Trophoblast cell (in vitro differentiated cells and primary cell): ENCODE measurements around the gene NUDT12.

Source experiments
- DNase-seq, 2 donors: peaks; one replicate each; pipeline ENCODE4 v3.0.0-alpha.2; 2016
- H2AFZ ChIP-seq: 2 replicates; pipeline ENCODE4 v1.6.1; 2013; ENCODE audit warnings: low read length, moderate library complexity, mild to moderate bottlenecking; ENCODE audit not compliant: insufficient read depth, poor library complexity
- H2AK5ac ChIP-seq: 2 replicates; pipeline ENCODE4 v1.6.1; 2013; ENCODE audit warnings: mild to moderate bottlenecking, low read length
- H2BK120ac ChIP-seq: 2 replicates; pipeline ENCODE4 v1.6.1; 2013; ENCODE audit warnings: low read length, mild to moderate bottlenecking, moderate library complexity; ENCODE audit not compliant: insufficient read depth, poor library complexity
- H2BK12ac ChIP-seq: 2 replicates; pipeline ENCODE4 v1.6.1; 2013; ENCODE audit warnings: mild to moderate bottlenecking, low read length, moderate library complexity
- H2BK5ac ChIP-seq: 2 replicates; pipeline ENCODE4 v1.6.1; 2013; ENCODE audit warnings: low read length, low read depth, moderate library complexity, mild to moderate bottlenecking; ENCODE audit not compliant: poor library complexity
- H3K14ac ChIP-seq: 2 replicates; pipeline ENCODE4 v1.6.1; 2013; ENCODE audit warnings: mild to moderate bottlenecking, low read length
- H3K18ac ChIP-seq: 2 replicates; pipeline ENCODE4 v1.6.1; 2013; ENCODE audit warnings: mild to moderate bottlenecking, low read length
- H3K23ac ChIP-seq: 2 replicates; pipeline ENCODE4 v1.6.1; 2013; ENCODE audit warnings: low read length
- H3K27ac ChIP-seq: 2 replicates; pipeline ENCODE4 v1.5.1; 2013; ENCODE audit warnings: low read depth, mild to moderate bottlenecking, inconsistent platforms, low read length, moderate library complexity
- H3K27me3 ChIP-seq: 2 replicates; pipeline ENCODE4 v1.6.1; 2013; ENCODE audit warnings: inconsistent platforms, mild to moderate bottlenecking, low read length, moderate library complexity; ENCODE audit not compliant: insufficient read depth
- H3K36me3 ChIP-seq, 2 experiments: 1 replicate in 1 of 2; 2 replicates in 1 of 2; pipeline ENCODE4 v1.6.1; 2013; ENCODE audit warnings: low read length in 2 of 2, mild to moderate bottlenecking in 2 of 2, moderate library complexity in 1 of 2; ENCODE audit not compliant: insufficient read depth in 2 of 2, control insufficient read depth in 1 of 2
- H3K4ac ChIP-seq: 2 replicates; pipeline ENCODE4 v1.6.1; 2013; ENCODE audit warnings: low read depth, mild to moderate bottlenecking, low read length, moderate library complexity
- H3K4me1 ChIP-seq, 2 experiments: 1 replicate in 1 of 2; 2 replicates in 1 of 2; pipeline ENCODE4 v1.6.1; 2013; ENCODE audit warnings: low read length in 2 of 2, mild to moderate bottlenecking in 2 of 2, moderate library complexity in 1 of 2; ENCODE audit not compliant: insufficient read depth in 2 of 2, control insufficient read depth in 1 of 2
- H3K4me2 ChIP-seq: 2 replicates; pipeline ENCODE4 v1.6.1; 2013; ENCODE audit warnings: inconsistent platforms, mild to moderate bottlenecking, low read length, moderate library complexity
- H3K4me3 ChIP-seq: 2 replicates; pipeline ENCODE4 v1.5.1; 2013; ENCODE audit warnings: mild to moderate bottlenecking, low read depth, low read length, inconsistent platforms
- H3K79me1 ChIP-seq: one replicate; pipeline ENCODE4 v1.6.1; 2013; ENCODE audit warnings: low read length
- H3K79me2 ChIP-seq: 2 replicates; pipeline ENCODE4 v1.6.1; 2013; ENCODE audit warnings: low read length, mild to moderate bottlenecking; ENCODE audit not compliant: control insufficient read depth, insufficient read depth, poor library complexity
- H3K9ac ChIP-seq: 2 replicates; pipeline ENCODE4 v1.6.1; 2013; ENCODE audit warnings: mild to moderate bottlenecking, low read length
- H3K9me3 ChIP-seq: 2 replicates; pipeline ENCODE4 v1.6.1; 2013; ENCODE audit warnings: low read depth, mild to moderate bottlenecking, control low read depth, inconsistent platforms, low read length; ENCODE audit not compliant: insufficient read depth
- H4K12ac ChIP-seq: 2 replicates; pipeline ENCODE4 v1.6.1; 2013; ENCODE audit warnings: low read depth, mild to moderate bottlenecking, low read length, moderate library complexity
- H4K8ac ChIP-seq: 2 replicates; pipeline ENCODE4 v1.6.1; 2013; ENCODE audit warnings: low read depth, mild to moderate bottlenecking, low read length, moderate library complexity
- H4K91ac ChIP-seq: one replicate; pipeline ENCODE4 v1.6.1; 2013; ENCODE audit warnings: low read depth, mild to moderate bottlenecking, low read length, moderate library complexity
- whole genome bisulfite sequencing: extraction: QIAGEN DNeasy Blood & Tissue Kit; methylation state at CpG from one replicate; pipeline ENCODE4 v1.1.7; 2013; ENCODE audit warnings: missing lambda C conversion rate; ENCODE audit not compliant: insufficient read length, insufficient coverage; ENCODE audit errors: extremely low coverage; 5-methylcytosine and 5-hydroxymethylcytosine counted together

The NUDT12 gene

GRCh38 chr5:103565719-103566118, 3.1 kb upstream of the NUDT12 start:
- H3K79me1 ChIP-seq = peaks cover 8% of the 10 kb centered on the region
- no peak overlapping the region for H3K23ac ChIP-seq
- no CpG with 5 or more reads among the region's 4 CpGs for WGBS

DNA sequence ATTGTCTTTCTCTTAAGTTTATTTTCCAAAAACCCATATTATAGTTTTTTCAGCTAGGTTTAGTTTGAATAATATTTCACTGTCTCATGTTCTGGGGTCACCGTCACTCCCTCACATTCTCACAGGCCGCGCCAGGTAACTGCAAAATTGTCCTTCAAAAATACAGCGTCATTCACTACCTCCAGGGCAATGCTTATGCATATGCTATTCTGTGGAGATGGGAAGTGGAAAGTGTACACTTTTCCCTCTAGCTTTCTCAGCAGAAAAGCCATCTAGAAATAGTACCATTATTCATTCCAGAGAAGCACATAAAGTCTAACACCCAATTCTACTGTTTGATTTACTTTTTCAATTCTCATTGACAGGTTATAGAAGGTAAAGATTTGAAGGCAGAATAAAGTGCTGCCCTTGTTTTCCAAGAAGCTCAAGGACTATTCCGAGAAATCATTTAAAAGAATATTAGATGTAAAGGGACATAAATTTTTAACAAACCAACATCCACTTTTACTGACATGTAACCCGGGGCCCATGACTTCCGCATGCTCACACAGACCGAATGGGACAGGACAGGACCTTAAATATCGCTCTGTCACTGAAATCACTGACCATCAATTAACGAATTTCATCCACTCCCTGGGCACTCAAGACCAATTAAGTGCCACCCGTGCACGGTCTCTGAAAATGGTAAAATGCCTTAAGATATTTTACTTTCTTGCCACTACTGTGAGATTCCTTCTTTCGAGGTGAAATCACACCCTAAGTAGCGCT, 720 bp downstream of the NUDT12 start:
- Histone ChIP-seq H3K4me1 (peaks cover 0 to 2% of the 10 kb centered on the region in 2 experiments), H3K4ac (peak overlapping the region; percentile 61), H3K23ac (no peak overlapping the region), H2AFZ (peak overlapping the region; percentile 38), H2AK5ac (no peak overlapping the region), H3K9me3 (no peaks in the 10 kb centered on the region), H3K79me2 (peaks cover 4% of the 10 kb centered on the region), H2BK5ac (peak overlapping the region; percentile 43), H4K91ac (peak overlapping the region; percentile 78), H2BK12ac (no peak overlapping the region), H4K8ac (peak overlapping the region; percentile 99), H3K9ac (peak overlapping the region; percentile 77), H3K4me2 (peak overlapping the region; percentile 66), H4K12ac (peak overlapping the region; percentile 94), H3K27ac (peak overlapping the region; percentile 96), H3K36me3 (no peaks in the 10 kb centered on the region), H3K18ac (peak overlapping the region; percentile 52), H3K27me3 (no peaks in the 10 kb centered on the region), H3K4me3 (peak overlapping the region; percentile 79), H3K14ac (peak overlapping the region; percentile 72), H2BK120ac (peak overlapping the region; percentile 70), H3K79me1 (peaks cover 8% of the 10 kb centered on the region)
- DNase-seq = no peak
- no CpG with 5 or more reads among the region's 14 CpGs for WGBS

More at GRCh38 chr5:103565719-103566118, 3.1 kb upstream of the NUDT12 start:
- no peak overlapping the region for H2BK5ac ChIP-seq
- no peak overlapping the region for H3K9ac ChIP-seq
- no peak overlapping the region for H2BK120ac ChIP-seq
- DNase-seq = no peak
- no peak overlapping the region for H2AK5ac ChIP-seq
- no peak overlapping the region for H2AFZ ChIP-seq
- no peak overlapping the region for H3K14ac ChIP-seq
- no peak overlapping the region for H4K8ac ChIP-seq
- no peak overlapping the region for H3K4ac ChIP-seq
- no peak overlapping the region for H2BK12ac ChIP-seq
- no peak overlapping the region for H4K91ac ChIP-seq
- peaks cover 4% of the 10 kb centered on the region for H3K79me2 ChIP-seq
- no peak overlapping the region for H3K4me3 ChIP-seq
- H3K27ac ChIP-seq = no peak overlapping the region
- H3K27me3 ChIP-seq = no peaks in the 10 kb centered on the region
- no peaks in the 10 kb centered on the region for H3K36me3 ChIP-seq
- peaks cover 0 to 2% of the 10 kb centered on the region in 2 experiments for H3K4me1 ChIP-seq
- H3K9me3 ChIP-seq = no peaks in the 10 kb centered on the region
- no peak overlapping the region for H3K18ac ChIP-seq
- no peak overlapping the region for H3K4me2 ChIP-seq
- H4K12ac ChIP-seq = no peak overlapping the region

- no peak overlapping the region for H3K14ac ChIP-seq
- H2AFZ ChIP-seq = no peak overlapping the region
- no peak overlapping the region for H2AK5ac ChIP-seq
- peaks cover 8% of the 10 kb centered on the region for H3K79me1 ChIP-seq
- no peak overlapping the region for H2BK12ac ChIP-seq
- H4K12ac ChIP-seq = no peak overlapping the region
- no peak overlapping the region for H3K23ac ChIP-seq
- no peak overlapping the region for H3K18ac ChIP-seq
- H3K27me3 ChIP-seq = no peaks in the 10 kb centered on the region
- no peaks in the 10 kb centered on the region for H3K9me3 ChIP-seq
- peaks cover 0 to 2% of the 10 kb centered on the region in 2 experiments for H3K4me1 ChIP-seq
- H2BK120ac ChIP-seq = no peak overlapping the region
- no CpG with 5 or more reads among the region's 3 CpGs for WGBS
- no peak overlapping the region for H4K8ac ChIP-seq
- no peak for DNase-seq
- no peak overlapping the region for H4K91ac ChIP-seq
- no peak overlapping the region for H3K4me3 ChIP-seq
- peaks cover 4% of the 10 kb centered on the region for H3K79me2 ChIP-seq
- no peak overlapping the region for H3K9ac ChIP-seq
- no peak overlapping the region for H3K4me2 ChIP-seq
- H3K27ac ChIP-seq = no peak overlapping the region
- H3K36me3 ChIP-seq = no peaks in the 10 kb centered on the region
- H2BK5ac ChIP-seq = no peak overlapping the region
- no peak overlapping the region for H3K4ac ChIP-seq
Measured at GRCh38 chr5:103560826-103561225, 1.8 kb downstream of the NUDT12 start.

GRCh38 chr5:103546858-103547257, 15.7 kb downstream of the NUDT12 start:
- Histone ChIP-seq H4K12ac (no peak overlapping the region), H4K8ac (no peak overlapping the region), H2BK12ac (no peak overlapping the region), H2AFZ (no peak overlapping the region), H3K9ac (no peak overlapping the region), H3K23ac (no peak overlapping the region), H3K4ac (no peak overlapping the region), H2BK120ac (no peak overlapping the region), H3K27ac (no peak overlapping the region), H3K27me3 (no peaks in the 10 kb centered on the region), H4K91ac (no peak overlapping the region), H3K9me3 (peaks cover 2% of the 10 kb centered on the region), H3K14ac (no peak overlapping the region), H3K4me1 (no peaks in the 10 kb centered on the region), H3K4me2 (no peak overlapping the region), H3K79me2 (no peaks in the 10 kb centered on the region), H3K36me3 (peaks cover 0 to 5% of the 10 kb centered on the region in 2 experiments), H2AK5ac (no peak overlapping the region), H2BK5ac (no peak overlapping the region), H3K79me1 (no peaks in the 10 kb centered on the region), H3K18ac (no peak overlapping the region), H3K4me3 (no peak overlapping the region)
- WGBS = no CpG with 5 or more reads among the region's 2 CpGs
- DNase-seq = no peak
